ENCODE measurements around the gene PILRA.
"Not testable (repeated sequence)": the region's sequence is repeated elsewhere in the genome, so short reads cannot be mapped to it uniquely, and the experiment has no call there.

The PILRA gene

DNA sequence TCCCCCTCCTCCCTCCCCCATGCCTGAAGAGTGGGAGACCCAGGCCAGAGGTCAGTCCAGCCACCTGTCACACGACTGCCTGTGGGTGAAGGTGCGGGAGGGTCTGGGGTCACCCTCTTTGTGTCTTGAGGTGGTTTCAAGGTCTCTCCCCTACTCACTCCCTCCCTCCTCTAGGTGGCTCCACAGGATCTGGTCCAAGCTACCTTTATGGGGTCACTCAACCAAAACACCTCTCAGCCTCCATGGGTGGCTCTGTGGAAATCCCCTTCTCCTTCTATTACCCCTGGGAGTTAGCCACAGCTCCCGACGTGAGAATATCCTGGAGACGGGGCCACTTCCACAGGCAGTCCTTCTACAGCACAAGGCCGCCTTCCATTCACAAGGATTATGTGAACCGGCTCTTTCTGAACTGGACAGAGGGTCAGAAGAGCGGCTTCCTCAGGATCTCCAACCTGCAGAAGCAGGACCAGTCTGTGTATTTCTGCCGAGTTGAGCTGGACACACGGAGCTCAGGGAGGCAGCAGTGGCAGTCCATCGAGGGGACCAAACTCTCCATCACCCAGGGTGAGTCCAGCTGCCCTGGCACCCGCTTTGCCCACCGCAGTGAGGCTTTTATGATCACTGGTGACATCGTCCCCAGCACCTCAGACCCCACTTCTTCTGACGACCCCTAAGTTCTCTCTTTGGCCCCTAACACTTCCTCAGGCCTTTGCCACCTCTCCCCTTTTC is 747 bp downstream of the PILRA start:
- in situ Hi-C loops (cut with MboI; ENCODE audit: low pct_unique_long_range_greater_than_20kb, low sequenced_read_pairs, unreplicated experiment), result not testable (repeated sequence)
- TF ChIP-seq, protein P1, sequence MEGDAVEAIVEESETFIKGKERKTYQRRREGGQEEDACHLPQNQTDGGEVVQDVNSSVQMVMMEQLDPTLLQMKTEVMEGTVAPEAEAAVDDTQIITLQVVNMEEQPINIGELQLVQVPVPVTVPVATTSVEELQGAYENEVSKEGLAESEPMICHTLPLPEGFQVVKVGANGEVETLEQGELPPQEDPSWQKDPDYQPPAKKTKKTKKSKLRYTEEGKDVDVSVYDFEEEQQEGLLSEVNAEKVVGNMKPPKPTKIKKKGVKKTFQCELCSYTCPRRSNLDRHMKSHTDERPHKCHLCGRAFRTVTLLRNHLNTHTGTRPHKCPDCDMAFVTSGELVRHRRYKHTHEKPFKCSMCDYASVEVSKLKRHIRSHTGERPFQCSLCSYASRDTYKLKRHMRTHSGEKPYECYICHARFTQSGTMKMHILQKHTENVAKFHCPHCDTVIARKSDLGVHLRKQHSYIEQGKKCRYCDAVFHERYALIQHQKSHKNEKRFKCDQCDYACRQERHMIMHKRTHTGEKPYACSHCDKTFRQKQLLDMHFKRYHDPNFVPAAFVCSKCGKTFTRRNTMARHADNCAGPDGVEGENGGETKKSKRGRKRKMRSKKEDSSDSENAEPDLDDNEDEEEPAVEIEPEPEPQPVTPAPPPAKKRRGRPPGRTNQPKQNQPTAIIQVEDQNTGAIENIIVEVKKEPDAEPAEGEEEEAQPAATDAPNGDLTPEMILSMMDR (IDR thresholded peaks at IDR 0.05; ENCODE audit: extremely low read depth, insufficient read depth, missing control alignments), result peak; percentile 45
- DNase-seq (ENCODE audit: low spot score), result peak; percentile 43

DNA sequence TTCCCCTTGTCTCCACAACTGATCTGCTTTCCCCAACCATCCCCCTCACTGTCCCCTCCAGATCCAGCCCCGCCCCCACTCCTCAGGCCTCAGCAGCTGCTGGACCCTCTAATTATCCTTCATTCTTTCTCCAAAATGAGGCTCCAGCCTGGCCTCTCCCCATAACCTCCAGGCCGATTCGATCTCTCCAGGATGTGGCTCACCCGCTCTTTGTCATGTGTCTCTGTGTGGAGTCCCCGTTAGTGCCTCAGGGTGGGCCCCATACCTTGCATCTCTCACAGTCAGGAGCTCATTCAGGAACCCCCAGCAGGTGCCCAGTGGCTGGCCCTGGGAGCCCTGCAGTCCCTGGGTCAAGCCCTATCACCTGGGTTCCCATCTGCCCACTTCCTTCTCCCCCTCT is 1.3 kb downstream of the PILRA start:
- TF ChIP-seq, protein P1 (IDR thresholded peaks at IDR 0.05; ENCODE audit: extremely low read depth, insufficient read depth, missing control alignments), result no peak
- DNase-seq (ENCODE audit: low spot score), result no peak
- in situ Hi-C loops (cut with MboI; ENCODE audit: low pct_unique_long_range_greater_than_20kb, low sequenced_read_pairs, unreplicated experiment), result no loop called here

- in situ Hi-C loops (cut with MboI; ENCODE audit: low pct_unique_long_range_greater_than_20kb, low sequenced_read_pairs, unreplicated experiment), result no loop called here
- TF ChIP-seq, protein P1 (IDR thresholded peaks at IDR 0.05; ENCODE audit: extremely low read depth, insufficient read depth, missing control alignments), result no peak
- DNase-seq (ENCODE audit: low spot score), result no peak
Measured at GRCh38 chr7:100376066-100376465, 2.8 kb downstream of the PILRA start.

GRCh38 chr7:100378114-100378755 is 4.9 kb downstream of the PILRA start:
- DNase-seq (ENCODE audit: low spot score), result no peak
- in situ Hi-C loops (cut with MboI; ENCODE audit: low pct_unique_long_range_greater_than_20kb, low sequenced_read_pairs, unreplicated experiment), result no loop called here
- TF ChIP-seq, protein P1 (IDR thresholded peaks at IDR 0.05; ENCODE audit: extremely low read depth, insufficient read depth, missing control alignments), result no peak

- in situ Hi-C loops (cut with MboI; ENCODE audit: low pct_unique_long_range_greater_than_20kb, low sequenced_read_pairs, unreplicated experiment), result no loop called here
- no peak for DNase-seq (ENCODE audit: low spot score)
Measured at GRCh38 chr7:100380196-100380595, 6.9 kb downstream of the PILRA start.

DNA sequence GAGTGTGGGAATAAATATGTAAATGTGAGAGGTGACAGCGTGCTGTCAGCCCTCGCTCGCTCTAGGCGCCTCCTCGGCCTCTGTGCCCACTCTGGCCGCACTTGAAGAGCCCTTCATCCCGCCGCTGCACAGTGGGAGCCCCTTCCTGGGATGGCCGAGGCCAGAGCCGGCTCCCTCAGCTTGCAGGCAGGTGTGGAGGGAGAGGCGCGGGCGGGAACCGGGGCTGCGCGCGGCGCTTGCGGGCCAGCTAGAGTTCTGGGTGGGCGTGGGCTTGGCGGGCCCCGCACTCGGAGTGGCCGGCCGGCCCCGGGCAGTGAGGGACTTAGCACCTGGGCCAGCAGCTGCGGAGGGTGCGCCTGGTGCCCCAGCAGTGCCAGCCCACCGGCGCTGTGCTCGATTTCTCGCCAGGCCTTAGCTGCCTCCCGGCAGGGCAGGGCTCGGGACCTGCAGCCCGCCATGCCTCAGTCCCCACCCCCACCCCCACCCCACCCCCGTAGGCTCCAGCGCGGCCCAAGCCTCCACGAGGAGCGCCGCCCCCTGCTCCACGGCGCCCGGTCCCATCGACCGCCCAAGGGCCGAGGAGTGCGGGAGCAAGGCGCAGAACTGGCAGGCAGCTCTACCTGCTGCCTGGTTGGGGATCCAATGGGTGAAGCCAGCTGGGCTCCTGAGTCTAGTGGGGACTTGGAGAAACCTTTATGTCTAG is 8.4 kb downstream of the PILRA start:
- DNase-seq (ENCODE audit: low spot score); in situ Hi-C loops (cut with MboI; ENCODE audit: low pct_unique_long_range_greater_than_20kb, low sequenced_read_pairs, unreplicated experiment): not testable (repeated sequence)

More at GRCh38 chr7:100380196-100380595, 6.9 kb downstream of the PILRA start:
- TF ChIP-seq, protein P1 (IDR thresholded peaks at IDR 0.05; ENCODE audit: extremely low read depth, insufficient read depth, missing control alignments), result no peak

- in situ Hi-C loops (cut with MboI; ENCODE audit: low pct_unique_long_range_greater_than_20kb, low sequenced_read_pairs, unreplicated experiment); DNase-seq (ENCODE audit: low spot score): not testable (repeated sequence)
Measured at GRCh38 chr7:100382234-100382853, 9.1 kb downstream of the PILRA start.

All from GM13977 (cell line).